Measurements from ENCODE around the gene FAM169A.
A peak's percentile ranks its signal among the peaks of the same experiment; 100 is the strongest.
"Not testable (repeated sequence)": the region's sequence is repeated elsewhere in the genome, so short reads cannot be mapped to it uniquely, and the experiment has no call there.

FAM169A gene

GRCh38 chr5:74778609-74779008, 87.6 kb downstream of the FAM169A start:
- Mint-ChIP-seq H3K4me1 (no peaks in the 10 kb centered on the region), H3K36me3 (no peaks in the 10 kb centered on the region), H3K27ac (peak overlapping the region; percentile 30), H3K9me3 (no peaks in the 10 kb centered on the region), H3K4me3 (no peak overlapping the region), H3K27me3 (no peaks in the 10 kb centered on the region)

GRCh38 chr5:74772359-74772758, 93.8 kb downstream of the FAM169A start:
- peaks cover 16% of the 10 kb centered on the region for H3K36me3 Mint-ChIP-seq
- H3K9me3 Mint-ChIP-seq, result no peaks in the 10 kb centered on the region
- no peaks in the 10 kb centered on the region for H3K27me3 Mint-ChIP-seq
- H3K27ac Mint-ChIP-seq, result no peak overlapping the region
- H3K4me1 Mint-ChIP-seq, result peaks cover 25% of the 10 kb centered on the region
- H3K4me3 Mint-ChIP-seq, result no peak overlapping the region

GRCh38 chr5:74767579-74767913, 98.6 kb downstream of the FAM169A start:
- peaks cover 13% of the 10 kb centered on the region for H3K36me3 Mint-ChIP-seq
- peak overlapping the region; percentile 98 for H3K4me3 Mint-ChIP-seq
- H3K9me3 Mint-ChIP-seq, result no peaks in the 10 kb centered on the region
- peaks cover 44% of the 10 kb centered on the region for H3K4me1 Mint-ChIP-seq
- H3K27ac Mint-ChIP-seq, result peak overlapping the region; percentile 98
- H3K27me3 Mint-ChIP-seq, result no peaks in the 10 kb centered on the region

GRCh38 chr5:74766849-74767578, 99.2 kb downstream of the FAM169A start, which contains the start of the genes GFM2 and NSA2:
Gene GFM2, minus strand, starts transcription at chr5:74767117. Its CDS starts 3,375 bp downstream, at chr5:74763742.
Gene NSA2, plus strand, starts transcription at chr5:74767249. Its CDS starts 112 bp downstream, at chr5:74767361.
- Mint-ChIP-seq H3K9me3 (no peaks in the 10 kb centered on the region), H3K4me1 (peaks cover 48% of the 10 kb centered on the region), H3K27me3 (no peaks in the 10 kb centered on the region), H3K4me3 (peak within 1 kb of the TSS; percentile 98), H3K36me3 (peaks cover 15% of the 10 kb centered on the region), H3K27ac (peak within 1 kb of the TSS; percentile 98)

GRCh38 chr5:74766418-74766848, 99.8 kb downstream of the FAM169A start:
- peak overlapping the region; percentile 98 for H3K4me3 Mint-ChIP-seq
- peaks cover 14% of the 10 kb centered on the region for H3K36me3 Mint-ChIP-seq
- H3K9me3 Mint-ChIP-seq, result no peaks in the 10 kb centered on the region
- peaks cover 54% of the 10 kb centered on the region for H3K4me1 Mint-ChIP-seq
- H3K27me3 Mint-ChIP-seq, result no peaks in the 10 kb centered on the region
- H3K27ac Mint-ChIP-seq, result peak overlapping the region; percentile 98

GRCh38 chr5:74765929-74766328, 100.3 kb downstream of the FAM169A start:
- peak overlapping the region; percentile 98 for H3K4me3 Mint-ChIP-seq
- H3K4me1 Mint-ChIP-seq, result peaks cover 57% of the 10 kb centered on the region
- H3K27me3 Mint-ChIP-seq, result no peaks in the 10 kb centered on the region
- no peaks in the 10 kb centered on the region for H3K9me3 Mint-ChIP-seq
- H3K36me3 Mint-ChIP-seq, result peaks cover 14% of the 10 kb centered on the region
- H3K27ac Mint-ChIP-seq, result no peak overlapping the region

GRCh38 chr5:74765201-74765600, 101.0 kb downstream of the FAM169A start:
- H3K27ac Mint-ChIP-seq, result peak overlapping the region; percentile 38
- peaks cover 58% of the 10 kb centered on the region for H3K4me1 Mint-ChIP-seq

GRCh38 chr5:74763504-74763903, 102.7 kb downstream of the FAM169A start:
- Mint-ChIP-seq H3K27ac (no peak overlapping the region), H3K27me3 (no peaks in the 10 kb centered on the region), H3K9me3 (no peaks in the 10 kb centered on the region), H3K36me3 (peaks cover 14% of the 10 kb centered on the region), H3K4me3 (no peak overlapping the region), H3K4me1 (peaks cover 57% of the 10 kb centered on the region)

More at GRCh38 chr5:74765201-74765600, 101.0 kb downstream of the FAM169A start:
- Mint-ChIP-seq H3K4me3 (peak overlapping the region; percentile 98), H3K9me3 (no peaks in the 10 kb centered on the region), H3K27me3 (no peaks in the 10 kb centered on the region), H3K36me3 (peaks cover 14% of the 10 kb centered on the region)

- H3K9me3 Mint-ChIP-seq, result no peaks in the 10 kb centered on the region
- peaks cover 16% of the 10 kb centered on the region for H3K36me3 Mint-ChIP-seq
- H3K27ac Mint-ChIP-seq, result peak overlapping the region; percentile 13
- no peaks in the 10 kb centered on the region for H3K27me3 Mint-ChIP-seq
- peaks cover 50% of the 10 kb centered on the region for H3K4me1 Mint-ChIP-seq
- no peak overlapping the region for H3K4me3 Mint-ChIP-seq
These were observed 103.6 kb downstream of the FAM169A start for GRCh38 chr5:74762599-74762998.

GRCh38 chr5:74761241-74761640, 104.9 kb downstream of the FAM169A start:
- Mint-ChIP-seq H3K4me3 (no peak overlapping the region), H3K36me3 (peaks cover 22% of the 10 kb centered on the region), H3K4me1 (peaks cover 49% of the 10 kb centered on the region), H3K27ac (no peak overlapping the region), H3K27me3 (no peaks in the 10 kb centered on the region), H3K9me3 (no peaks in the 10 kb centered on the region)

GRCh38 chr5:74748742-74749141, 117.4 kb downstream of the FAM169A start:
- not testable (repeated sequence) for H3K9me3 Mint-ChIP-seq, H3K4me3 Mint-ChIP-seq, H3K27ac Mint-ChIP-seq, H3K27me3 Mint-ChIP-seq
- H3K4me1 Mint-ChIP-seq, result peaks cover 12% of the 10 kb centered on the region
- H3K36me3 Mint-ChIP-seq, result peaks cover 29% of the 10 kb centered on the region

GRCh38 chr5:74738406-74738805, 127.8 kb downstream of the FAM169A start:
- no peaks in the 10 kb centered on the region for H3K27me3 Mint-ChIP-seq
- H3K4me1 Mint-ChIP-seq, result no peaks in the 10 kb centered on the region
- H3K4me3 Mint-ChIP-seq, result no peak overlapping the region
- no peaks in the 10 kb centered on the region for H3K9me3 Mint-ChIP-seq
- peaks cover 14% of the 10 kb centered on the region for H3K36me3 Mint-ChIP-seq
- H3K27ac Mint-ChIP-seq, result no peak overlapping the region

- Mint-ChIP-seq H3K9me3 (no peaks in the 10 kb centered on the region), H3K27ac (no peak overlapping the region), H3K36me3 (peaks cover 18% of the 10 kb centered on the region), H3K4me3 (no peak overlapping the region), H3K4me1 (no peaks in the 10 kb centered on the region), H3K27me3 (no peaks in the 10 kb centered on the region)
These were observed 129.4 kb downstream of the FAM169A start for GRCh38 chr5:74736759-74737158.
